ENCODE data around the gene HMGB1. TPM values are rescaled to one million over a fixed set of nuclear protein-coding genes. Genes with fewer than 3 reads are reported as not detected.

The HMGB1 gene
- total and polyA plus RNA-seq, 2 donors (not counting 3 experiments of a cell fraction or from before 2014, with no cell fraction given): 111 to 670 TPM

GRCh38 chr13:30454991-30455390 is 10.7 kb downstream of the HMGB1 start:
- POLR2A ChIA-PET: no interaction called here

More at GRCh38 chr13:30454991-30455390, 10.7 kb downstream of the HMGB1 start:
- H4K20me1 ChIP-seq (replicated peaks; ENCODE audit: control insufficient read depth, extremely low read depth, insufficient read depth, low read length): no peaks in the 10 kb centered on the region
- no peak for DNase-seq (ENCODE audit: low read depth, low spot score)
- no peak overlapping the region for H2AFZ ChIP-seq (ENCODE audit: low read depth, low read length)
- H3K4me3 ChIP-seq (replicated peaks in 1 of 3; ENCODE audit: insufficient read depth in 1 of 3, low read depth in 1 of 3, low read length in 3 of 3): no peak overlapping the region
- FAIRE-seq: no peak
- H3K4me2 ChIP-seq (ENCODE audit: insufficient read depth, low read length): no peak overlapping the region
- CTCF ChIA-PET: interaction anchor here (0.9 to 1.5 kb wide), 2 partner anchors 113 to 168 kb away, joined by 3 read pairs; no protein-coding TSS in a partner anchor
- no peaks in the 10 kb centered on the region for H3K9me3 ChIP-seq (replicated peaks; ENCODE audit: control insufficient read depth, insufficient read depth, low read length)
- H3K79me2 ChIP-seq (ENCODE audit: control insufficient read depth, insufficient read depth, low read length): no peaks in the 10 kb centered on the region
- H3K36me3 ChIP-seq (ENCODE audit: control insufficient read depth in 2 of 2, extremely low read depth in 1 of 2, insufficient read depth in 2 of 2, low read length in 2 of 2): peaks cover 3 to 8% of the 10 kb centered on the region in 2 experiments
- dilution Hi-C loops (cut with MboI; ENCODE audit: extremely low pct_ligation_motif_present, low sequenced_read_pairs) (no loop called here), intact Hi-C loops (cut with micrococcal nuclease) (loop anchor here (5.0 kb wide), 1 partner anchor 33 kb away; the partner anchor contains the start of gene UBE2L5)
- no peaks in the 10 kb centered on the region for H3K27me3 ChIP-seq (ENCODE audit: control insufficient read depth in 2 of 2, insufficient read depth in 2 of 2, low read length in 2 of 2)
- H3K9me1 ChIP-seq (replicated peaks; ENCODE audit: control insufficient read depth, extremely low read depth, insufficient read depth, low read length): no peaks in the 10 kb centered on the region
- no TSS peak for BruUV-seq (replicated peaks)
- TF ChIP-seq MAX (IDR thresholded peaks at IDR 0.05; ENCODE audit: insufficient read depth, insufficient read length) (no peak), POLR2AphosphoS5 (IDR thresholded peaks at IDR 0.05; ENCODE audit: insufficient read depth, low read depth, low read length) (no peak), MYC (IDR thresholded peaks at IDR 0.05; ENCODE audit: low read depth, low read length) (no peak), FOS (IDR thresholded peaks at IDR 0.05; ENCODE audit: borderline replicate concordance, insufficient read depth, low read length) (no peak), GATA2 (IDR thresholded peaks at IDR 0.05; ENCODE audit: insufficient read depth, insufficient read length, low read depth, low read length) (no peak), JUN (IDR thresholded peaks at IDR 0.05; ENCODE audit: borderline replicate concordance, insufficient read depth, insufficient read length, low read depth) (no peak), CTCF (IDR thresholded peaks at IDR 0.05; ENCODE audit: extremely low read depth in 1 of 2, insufficient read depth in 1 of 2, low read depth in 1 of 2, low read length in 2 of 2) (no peak), POLR2A (IDR thresholded peaks at IDR 0.05; ENCODE audit: low read depth, low read length) (no peak), EZH2 (IDR thresholded peaks at IDR 0.05; ENCODE audit: borderline replicate concordance, low read depth, low read length, severe bottlenecking) (no peak)
- no peak overlapping the region for H3K27ac ChIP-seq (ENCODE audit: insufficient read depth, low read depth, low read length)
- H3K9ac ChIP-seq (replicated peaks; ENCODE audit: extremely low read depth, insufficient read depth, low read length): no peak overlapping the region
- no peaks in the 10 kb centered on the region for H3K4me1 ChIP-seq (ENCODE audit: control insufficient read depth, extremely low read depth, insufficient read depth, low read length)

Data from endothelial cell of umbilical vein (primary cell).